Endothelial cell (in vitro differentiated cells): ENCODE results near the gene C5orf15. TPM values are rescaled to one million over a fixed set of nuclear protein-coding genes. Genes with fewer than 3 reads are reported as not detected.
"Not testable (repeated sequence)": the region's sequence is repeated elsewhere in the genome, so short reads cannot be mapped to it uniquely, and the experiment has no call there.

ENCODE experiments used
- DNase-seq: peaks from one replicate; pipeline ENCODE4 v3.0.0; 2021; ENCODE audit warnings: low spot score
- H3K27ac Mint-ChIP-seq: one replicate; pipeline ENCODE4 v1.8.0; 2021; ENCODE audit warnings: mixed read lengths, inconsistent platforms; ENCODE audit not compliant: unreplicated experiment
- H3K27me3 Mint-ChIP-seq: one replicate; pipeline ENCODE4 v1.8.0; 2021; ENCODE audit warnings: mild to moderate bottlenecking, moderate library complexity, mixed read lengths, inconsistent platforms; ENCODE audit not compliant: unreplicated experiment
- H3K36me3 Mint-ChIP-seq: one replicate; pipeline ENCODE4 v1.8.0; 2021; ENCODE audit warnings: mild to moderate bottlenecking, low read depth, mixed read lengths, inconsistent platforms; ENCODE audit not compliant: unreplicated experiment
- H3K4me1 Mint-ChIP-seq: one replicate; pipeline ENCODE4 v1.8.0; 2021; ENCODE audit warnings: mild to moderate bottlenecking, mixed read lengths, inconsistent platforms; ENCODE audit not compliant: unreplicated experiment
- H3K4me3 Mint-ChIP-seq: one replicate; pipeline ENCODE4 v1.8.0; 2021; ENCODE audit warnings: mild to moderate bottlenecking, mixed read lengths, inconsistent platforms; ENCODE audit not compliant: unreplicated experiment
- H3K9me3 Mint-ChIP-seq: one replicate; pipeline ENCODE4 v1.8.0; 2021; ENCODE audit warnings: mixed read lengths, inconsistent platforms; ENCODE audit not compliant: unreplicated experiment
- total RNA-seq: library from RNA; stranded (reverse); fragmentation: NEBNext Ultra II Directional; extraction: Animal tissue kit (Norgen Biotek cat#: 25700); gene quantifications from one replicate; pipeline ENCODE4 v1.2.1, GENCODE V29; 2021; ENCODE audit not compliant: unreplicated experiment
- TF ChIP-seq, protein P1 (sequence below): fragments of 200-600 bp; sonication (generic); IDR thresholded peaks from one replicate; pipeline ENCODE4 v1.5.0; 2021; ENCODE audit warnings: antibody characterized with exemption; ENCODE audit not compliant: unreplicated experiment

Gene C5orf15
- total RNA-seq, 1 donor from 2014 or later = 35.5 TPM

GRCh38 chr5:133941456-133942196 is 26.8 kb downstream of the C5orf15 start:
- TF ChIP-seq, protein P1, sequence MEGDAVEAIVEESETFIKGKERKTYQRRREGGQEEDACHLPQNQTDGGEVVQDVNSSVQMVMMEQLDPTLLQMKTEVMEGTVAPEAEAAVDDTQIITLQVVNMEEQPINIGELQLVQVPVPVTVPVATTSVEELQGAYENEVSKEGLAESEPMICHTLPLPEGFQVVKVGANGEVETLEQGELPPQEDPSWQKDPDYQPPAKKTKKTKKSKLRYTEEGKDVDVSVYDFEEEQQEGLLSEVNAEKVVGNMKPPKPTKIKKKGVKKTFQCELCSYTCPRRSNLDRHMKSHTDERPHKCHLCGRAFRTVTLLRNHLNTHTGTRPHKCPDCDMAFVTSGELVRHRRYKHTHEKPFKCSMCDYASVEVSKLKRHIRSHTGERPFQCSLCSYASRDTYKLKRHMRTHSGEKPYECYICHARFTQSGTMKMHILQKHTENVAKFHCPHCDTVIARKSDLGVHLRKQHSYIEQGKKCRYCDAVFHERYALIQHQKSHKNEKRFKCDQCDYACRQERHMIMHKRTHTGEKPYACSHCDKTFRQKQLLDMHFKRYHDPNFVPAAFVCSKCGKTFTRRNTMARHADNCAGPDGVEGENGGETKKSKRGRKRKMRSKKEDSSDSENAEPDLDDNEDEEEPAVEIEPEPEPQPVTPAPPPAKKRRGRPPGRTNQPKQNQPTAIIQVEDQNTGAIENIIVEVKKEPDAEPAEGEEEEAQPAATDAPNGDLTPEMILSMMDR = no peak
- no peak for DNase-seq
- peaks cover 2% of the 10 kb centered on the region for H3K27me3 Mint-ChIP-seq

GRCh38 chr5:133939668-133940067 is 28.8 kb downstream of the C5orf15 start:
- DNase-seq = no peak
- Mint-ChIP-seq H3K27ac (no peak overlapping the region), H3K27me3 (peaks cover 3% of the 10 kb centered on the region), H3K4me3 (no peak overlapping the region), H3K36me3 (no peaks in the 10 kb centered on the region), H3K4me1 (no peaks in the 10 kb centered on the region), H3K9me3 (no peaks in the 10 kb centered on the region)
- TF ChIP-seq, protein P1 = no peak

More at GRCh38 chr5:133941456-133942196, 26.8 kb downstream of the C5orf15 start:
- H3K4me3 Mint-ChIP-seq = no peak overlapping the region
- H3K36me3 Mint-ChIP-seq = no peaks in the 10 kb centered on the region
- H3K27ac Mint-ChIP-seq = no peak overlapping the region
- no peaks in the 10 kb centered on the region for H3K9me3 Mint-ChIP-seq
- no peaks in the 10 kb centered on the region for H3K4me1 Mint-ChIP-seq

GRCh38 chr5:133938929-133939328 is 29.5 kb downstream of the C5orf15 start:
- TF ChIP-seq, protein P1 = no peak
- peaks cover 4% of the 10 kb centered on the region for H3K27me3 Mint-ChIP-seq
- H3K27ac Mint-ChIP-seq = no peak overlapping the region
- DNase-seq = no peak
- no peak overlapping the region for H3K4me3 Mint-ChIP-seq
- no peaks in the 10 kb centered on the region for H3K9me3 Mint-ChIP-seq
- no peaks in the 10 kb centered on the region for H3K36me3 Mint-ChIP-seq
- no peaks in the 10 kb centered on the region for H3K4me1 Mint-ChIP-seq

- H3K36me3 Mint-ChIP-seq = no peaks in the 10 kb centered on the region
- no peak overlapping the region for H3K27ac Mint-ChIP-seq
- TF ChIP-seq, protein P1 = no peak
Observed at GRCh38 chr5:133938039-133938821, 30.2 kb downstream of the C5orf15 start.

GRCh38 chr5:133937628-133938027 is 30.8 kb downstream of the C5orf15 start:
- not testable (repeated sequence) for H3K27me3 Mint-ChIP-seq, H3K36me3 Mint-ChIP-seq, H3K4me1 Mint-ChIP-seq, H3K4me3 Mint-ChIP-seq, H3K9me3 Mint-ChIP-seq, H3K27ac Mint-ChIP-seq, DNase-seq

More at GRCh38 chr5:133938039-133938821, 30.2 kb downstream of the C5orf15 start:
- Mint-ChIP-seq H3K4me1 (no peaks in the 10 kb centered on the region), H3K9me3 (no peaks in the 10 kb centered on the region), H3K4me3 (no peak overlapping the region), H3K27me3 (peaks cover 6% of the 10 kb centered on the region)
- DNase-seq = no peak
